MM.1S (cell line): Measurements from ENCODE around the gene PIKFYVE.
"Not testable (repeated sequence)": the region's sequence is repeated elsewhere in the genome, so short reads cannot be mapped to it uniquely, and the experiment has no call there.

ENCODE experiments used
- DNase-seq: peaks from one replicate; pipeline ENCODE4 v3.0.0-alpha.2; 2015
- H2AFZ ChIP-seq: fragments of 300-600 bp; sonication (generic); 2 replicates; pipeline ENCODE4 v1.6.0; 2016; ENCODE audit warnings: antibody characterized with exemption, low read length
- H3F3A ChIP-seq: fragments of 300-600 bp; sonication (generic); 2 replicates; pipeline ENCODE4 v1.6.1; 2016; ENCODE audit warnings: mild to moderate bottlenecking, antibody characterized with exemption, low read length, moderate library complexity, mixed read lengths; ENCODE audit not compliant: insufficient read depth
- H3K27ac ChIP-seq: fragments of 300-600 bp; sonication (generic); 2 replicates; pipeline ENCODE4 v1.5.1; 2016; ENCODE audit warnings: mild to moderate bottlenecking, low read length
- H3K27me3 ChIP-seq: fragments of 300-600 bp; sonication (generic); replicated peaks from 2 replicates; pipeline ENCODE4 v1.6.0; 2016; ENCODE audit warnings: low read length; ENCODE audit not compliant: insufficient read depth
- H3K36me3 ChIP-seq: fragments of 300-600 bp; sonication (generic); replicated peaks from 2 replicates; pipeline ENCODE4 v1.6.1; 2016; ENCODE audit warnings: mild to moderate bottlenecking, low read length, mixed read lengths; ENCODE audit not compliant: insufficient read depth
- H3K4me1 ChIP-seq: fragments of 300-600 bp; sonication (generic); 2 replicates; pipeline ENCODE4 v1.6.1; 2016; ENCODE audit warnings: low read length, mixed read lengths
- H3K4me2 ChIP-seq: fragments of 300-600 bp; sonication (generic); 2 replicates; pipeline ENCODE4 v1.6.0; 2016; ENCODE audit warnings: low read depth, low read length
- H3K4me3 ChIP-seq: fragments of 300-600 bp; sonication (generic); 2 replicates; pipeline ENCODE4 v1.5.1; 2016; ENCODE audit warnings: low read length, mixed read lengths
- H3K79me2 ChIP-seq: fragments of 300-600 bp; sonication (generic); 2 replicates; pipeline ENCODE4 v1.6.1; 2016; ENCODE audit warnings: mixed run types, low read length, mixed read lengths
- H3K9ac ChIP-seq: fragments of 300-600 bp; sonication (generic); 2 replicates; pipeline ENCODE4 v1.6.1; 2016; ENCODE audit warnings: low read length, mixed read lengths
- H3K9me2 ChIP-seq: fragments of 300-600 bp; sonication (generic); replicated peaks from 2 replicates; pipeline ENCODE4 v1.6.1; 2016; ENCODE audit warnings: mild to moderate bottlenecking, low read length, mixed read lengths; ENCODE audit not compliant: insufficient read depth
- H3K9me3 ChIP-seq: fragments of 300-600 bp; sonication (generic); replicated peaks from 2 replicates; pipeline ENCODE4 v1.6.1; 2016; ENCODE audit warnings: mild to moderate bottlenecking, low read length, mixed read lengths; ENCODE audit not compliant: insufficient read depth
- H4K20me1 ChIP-seq: fragments of 300-600 bp; sonication (generic); 2 replicates; pipeline ENCODE4 v1.6.1; 2016; ENCODE audit warnings: mild to moderate bottlenecking, low read length, moderate library complexity, mixed read lengths; ENCODE audit not compliant: insufficient read depth
- CTCF ChIP-seq: fragments of 300-600 bp; sonication (generic); IDR thresholded peaks from 2 replicates; pipeline ENCODE4 v1.5.1; 2016; ENCODE audit warnings: antibody characterized with exemption, low read length, mixed read lengths
- EZH2 ChIP-seq: fragments of 300-600 bp; sonication (generic); optimal IDR thresholded peaks from 2 replicates; pipeline ENCODE3; 2017; ENCODE audit warnings: low read depth, mild to moderate bottlenecking, antibody characterized with exemption, low read length, mixed read lengths
- EZH2phosphoT487 ChIP-seq: fragments of 300-600 bp; sonication (generic); IDR thresholded peaks from 2 replicates; pipeline ENCODE4 v1.6.1; 2018; ENCODE audit warnings: antibody characterized with exemption, low read length

The PIKFYVE gene

GRCh38 chr2:208386541-208386940, 120.5 kb downstream of the PIKFYVE start:
- H3K4me2 ChIP-seq: no peak overlapping the region
- TF ChIP-seq EZH2 (no peak), EZH2phosphoT487 (no peak), CTCF (no peak)
- no peak overlapping the region for H3K4me3 ChIP-seq
- DNase-seq: no peak
- H3K27me3 ChIP-seq: no peaks in the 10 kb centered on the region
- H3K4me1 ChIP-seq: peaks cover 18% of the 10 kb centered on the region
- no peaks in the 10 kb centered on the region for H3K9me2 ChIP-seq
- no peaks in the 10 kb centered on the region for H3K9me3 ChIP-seq
- H3F3A ChIP-seq: no peaks in the 10 kb centered on the region
- H3K36me3 ChIP-seq: no peaks in the 10 kb centered on the region
- no peak overlapping the region for H3K9ac ChIP-seq
- no peak overlapping the region for H3K27ac ChIP-seq
- no peaks in the 10 kb centered on the region for H3K79me2 ChIP-seq
- no peaks in the 10 kb centered on the region for H4K20me1 ChIP-seq
- H2AFZ ChIP-seq: no peak overlapping the region

- DNase-seq: no peak
- no peaks in the 10 kb centered on the region for H3K27me3 ChIP-seq
- H3F3A ChIP-seq: no peaks in the 10 kb centered on the region
- H3K4me2 ChIP-seq: no peak overlapping the region
- H2AFZ ChIP-seq: no peak overlapping the region
- no peaks in the 10 kb centered on the region for H3K79me2 ChIP-seq
- H3K27ac ChIP-seq: no peak overlapping the region
- H3K4me1 ChIP-seq: peaks cover 6% of the 10 kb centered on the region; the same call in 1 of the 2 replicates
- H3K4me3 ChIP-seq: no peak overlapping the region
- H4K20me1 ChIP-seq: no peaks in the 10 kb centered on the region
- no peaks in the 10 kb centered on the region for H3K36me3 ChIP-seq
- H3K9me3 ChIP-seq: no peaks in the 10 kb centered on the region
- H3K9me2 ChIP-seq: no peaks in the 10 kb centered on the region
- no peak overlapping the region for H3K9ac ChIP-seq
- TF ChIP-seq CTCF (no peak), EZH2phosphoT487 (no peak), EZH2 (no peak)
Observed at GRCh38 chr2:208389940-208390339, 123.9 kb downstream of the PIKFYVE start.

GRCh38 chr2:208392300-208392699, 126.2 kb downstream of the PIKFYVE start:
- H3K9me3 ChIP-seq: no peaks in the 10 kb centered on the region
- H3K27ac ChIP-seq: no peak overlapping the region
- no peaks in the 10 kb centered on the region for H3K36me3 ChIP-seq
- no peak overlapping the region for H3K4me3 ChIP-seq
- H4K20me1 ChIP-seq: no peaks in the 10 kb centered on the region
- no peaks in the 10 kb centered on the region for H3F3A ChIP-seq
- peak; percentile 14 for DNase-seq
- no peaks in the 10 kb centered on the region for H3K79me2 ChIP-seq
- H3K4me2 ChIP-seq: no peak overlapping the region
- no peaks in the 10 kb centered on the region for H3K27me3 ChIP-seq
- H3K9me2 ChIP-seq: no peaks in the 10 kb centered on the region
- no peak overlapping the region for H3K9ac ChIP-seq
- peak; percentile 28; the same call in 1 of the 2 replicates for TF ChIP-seq CTCF
- no peak for TF ChIP-seq EZH2
- no peaks in the 10 kb centered on the region for H3K4me1 ChIP-seq
- H2AFZ ChIP-seq: no peak overlapping the region

- H3K27me3 ChIP-seq, DNase-seq, H3K4me1 ChIP-seq, H3F3A ChIP-seq, H3K4me3 ChIP-seq, H3K27ac ChIP-seq, H3K9me3 ChIP-seq, H4K20me1 ChIP-seq, H3K4me2 ChIP-seq, H2AFZ ChIP-seq, H3K36me3 ChIP-seq, H3K9me2 ChIP-seq, H3K79me2 ChIP-seq, H3K9ac ChIP-seq: not testable (repeated sequence)
Observed at GRCh38 chr2:208396796-208397195, 130.7 kb downstream of the PIKFYVE start.
